ENCODE measurements around the gene WDR45B.

The WDR45B gene

GRCh38 chr17:82648165-82648668 lies at the start of gene WDR45B:
Gene WDR45B, minus strand, starts transcription at chr17:82648444. Its CDS starts 104 bp downstream, at chr17:82648340.
- DNase-seq (ENCODE audit: low read depth, low spot score) = peak; percentile 99

GRCh38 chr17:82697808-82698064 lies 49.5 kb upstream of the WDR45B start:
- no peak for DNase-seq (ENCODE audit: low read depth, low spot score)

GRCh38 chr17:82696916-82697807 lies 48.9 kb upstream of the WDR45B start:
- DNase-seq (ENCODE audit: low read depth, low spot score) = peak; percentile 41

- no peak for DNase-seq (ENCODE audit: low read depth, low spot score)
These were observed 48.0 kb upstream of the WDR45B start for GRCh38 chr17:82696259-82696658.

- DNase-seq (ENCODE audit: low read depth, low spot score) = no peak
These were observed 46.4 kb upstream of the WDR45B start for GRCh38 chr17:82694647-82695046.

GRCh38 chr17:82693168-82693867 lies 45.1 kb upstream of the WDR45B start:
- DNase-seq (ENCODE audit: low read depth, low spot score) = no peak

GRCh38 chr17:82692268-82692667 lies 44.0 kb upstream of the WDR45B start:
- no peak for DNase-seq (ENCODE audit: low read depth, low spot score)

- DNase-seq (ENCODE audit: low read depth, low spot score) = no peak
These were observed 43.5 kb upstream of the WDR45B start for GRCh38 chr17:82691714-82692113.

- no peak for DNase-seq (ENCODE audit: low read depth, low spot score)
These were observed 42.7 kb upstream of the WDR45B start for GRCh38 chr17:82690786-82691489.

- no peak for DNase-seq (ENCODE audit: low read depth, low spot score)
These were observed 40.8 kb upstream of the WDR45B start for GRCh38 chr17:82689077-82689476.

GRCh38 chr17:82687871-82688270 lies 39.6 kb upstream of the WDR45B start:
- no peak for DNase-seq (ENCODE audit: low read depth, low spot score)

- peak; percentile 22 for DNase-seq (ENCODE audit: low read depth, low spot score)
These were observed 39.2 kb upstream of the WDR45B start for GRCh38 chr17:82687375-82687861.

GRCh38 chr17:82686366-82687324 lies 38.4 kb upstream of the WDR45B start:
- no peak for DNase-seq (ENCODE audit: low read depth, low spot score)

- no peak for DNase-seq (ENCODE audit: low read depth, low spot score)
These were observed 37.0 kb upstream of the WDR45B start for GRCh38 chr17:82685291-82685690.

GRCh38 chr17:82684228-82684841 lies 36.1 kb upstream of the WDR45B start:
- peak; percentile 57 for DNase-seq (ENCODE audit: low read depth, low spot score)

GRCh38 chr17:82683534-82683933 lies 35.3 kb upstream of the WDR45B start:
- DNase-seq (ENCODE audit: low read depth, low spot score) = no peak

GRCh38 chr17:82681547-82681946 lies 33.3 kb upstream of the WDR45B start:
- no peak for DNase-seq (ENCODE audit: low read depth, low spot score)

- DNase-seq (ENCODE audit: low read depth, low spot score) = no peak
These were observed 31.6 kb upstream of the WDR45B start for GRCh38 chr17:82679586-82680465.

GRCh38 chr17:82678265-82678891 lies 30.1 kb upstream of the WDR45B start:
- peak; percentile 22 for DNase-seq (ENCODE audit: low read depth, low spot score)

Data from astrocyte of the hippocampus (primary cell).